ENCODE measurements around the gene AGAP1.

The AGAP1 gene

GRCh38 chr2:235670974-235671787, 177.3 kb downstream of the AGAP1 start:
- no peak for DNase-seq

GRCh38 chr2:235672720-235673119, 178.9 kb downstream of the AGAP1 start:
- no peak for DNase-seq

- no peak for DNase-seq
Observed at GRCh38 chr2:235674146-235674545, 180.3 kb downstream of the AGAP1 start.

GRCh38 chr2:235674812-235675211, 181.0 kb downstream of the AGAP1 start:
- no peak for DNase-seq

GRCh38 chr2:235675678-235676535, 182.1 kb downstream of the AGAP1 start:
- DNase-seq, result no peak

GRCh38 chr2:235676536-235676799, 182.6 kb downstream of the AGAP1 start:
- no peak for DNase-seq

- DNase-seq, result no peak
Observed at GRCh38 chr2:235677276-235677788, 183.5 kb downstream of the AGAP1 start.

- DNase-seq, result no peak
Observed at GRCh38 chr2:235677937-235678336, 184.1 kb downstream of the AGAP1 start.

- no peak for DNase-seq
Observed at GRCh38 chr2:235678712-235679111, 184.9 kb downstream of the AGAP1 start.

- no peak for DNase-seq
Observed at GRCh38 chr2:235679471-235679870, 185.6 kb downstream of the AGAP1 start.

- DNase-seq, result no peak
Observed at GRCh38 chr2:235685024-235685721, 191.3 kb downstream of the AGAP1 start.

GRCh38 chr2:235688511-235689426, 194.9 kb downstream of the AGAP1 start:
- no peak for DNase-seq

GRCh38 chr2:235689427-235689853, 195.6 kb downstream of the AGAP1 start:
- no peak for DNase-seq

GRCh38 chr2:235690082-235690808, 196.4 kb downstream of the AGAP1 start:
- no peak for DNase-seq

- DNase-seq, result no peak
Observed at GRCh38 chr2:235690809-235691450, 197.1 kb downstream of the AGAP1 start.

- no peak for DNase-seq
Observed at GRCh38 chr2:235692076-235692475, 198.2 kb downstream of the AGAP1 start.

GRCh38 chr2:235692671-235693171, 198.9 kb downstream of the AGAP1 start:
- no peak for DNase-seq

- DNase-seq, result no peak
Observed at GRCh38 chr2:235693279-235693678, 199.4 kb downstream of the AGAP1 start.

GRCh38 chr2:235694721-235695601, 201.1 kb downstream of the AGAP1 start:
- no peak for DNase-seq

- DNase-seq, result no peak
Observed at GRCh38 chr2:235695602-235695895, 201.7 kb downstream of the AGAP1 start.

All from activated CD4-positive, alpha-beta T cell treated with anti-CD3 and anti-CD28 coated beads, Interleukin-2, Interleukin-6, amounts not matched to agents 100 ng/mL and 50 ng/mL, durations not matched to agents 16 hours and 8 hours (primary cell).